HepG2 (cell line): ENCODE measurements around the gene IFNG. TPM values are rescaled to one million over a fixed set of nuclear protein-coding genes. Genes with fewer than 3 reads are reported as not detected.

Source experiments
- ATAC-seq: fragments of 200-7000 bp; cut with Tn5 transposase; 3 replicates; pipeline ENCODE4 v1.9.1; 2020; ENCODE audit warnings: mild to moderate bottlenecking, moderate library complexity
- BruUV-seq: library from RNA; stranded (reverse); fragments of 400-500 nt; replicated peaks from 2 replicates; lab custom pipeline; 2021; lab: Mats Ljungman, UMichigan
- CTCF ChIA-PET: fragments of 300-600 bp; formaldehyde crosslinking; extraction: SDS; loops from one replicate; lab custom pipeline; 2021; ENCODE audit warnings: low total read pairs, inconsistent platforms, low intra/inter-chr PET ratio; lab: Yijun Ruan, JAX
- POLR2A ChIA-PET: fragments of 350-600 bp; sonication (Branson Sonifier 250); formaldehyde crosslinking; loops from one replicate; lab custom pipeline; 2020; ENCODE audit warnings: antibody characterized with exemption, inconsistent platforms; lab: Yijun Ruan, JAX
- DNase-seq: peaks from one replicate; pipeline ENCODE4 v3.0.0-alpha.2; 2015; ENCODE audit warnings: low spot score
- FAIRE-seq: peaks from 3 replicates; lab custom pipeline; 2011; peaks lifted over from hg19 to GRCh38; lab: Jason Lieb, UNC
- H2AFZ ChIP-seq: one replicate; pipeline ENCODE4 v1.6.1; 2011; ENCODE audit warnings: low read length, inconsistent platforms
- H3K27ac ChIP-seq: fragments of 300-600 bp; 3 replicates; pipeline ENCODE4 v1.8.0; 2011; ENCODE audit warnings: mixed run types, mild to moderate bottlenecking, mixed read lengths, low read length, inconsistent platforms; ENCODE audit not compliant: insufficient read depth; ENCODE audit errors: extremely low read length
- H3K27me3 ChIP-seq, 2 experiments: fragments of 200-600 bp in 1 of 2; 2 replicates in 1 of 2; 3 replicates in 1 of 2; pipeline versions ENCODE4 v1.6.0 to v1.8.0; 2011; ENCODE audit warnings: low read length in 2 of 2, mild to moderate bottlenecking in 2 of 2, moderate library complexity in 2 of 2, inconsistent platforms in 1 of 2; ENCODE audit not compliant: insufficient read depth in 2 of 2, control insufficient read depth in 1 of 2
- H3K36me3 ChIP-seq, 2 experiments: fragments of 200-600 bp in 1 of 2; replicated peaks in 1 of 2; 2 replicates in 1 of 2; 3 replicates in 1 of 2; pipeline versions ENCODE4 v1.5.1 to v1.8.0; 2011; ENCODE audit warnings: low read length in 2 of 2, inconsistent platforms in 1 of 2; ENCODE audit not compliant: insufficient read depth in 2 of 2, control insufficient read depth in 1 of 2
- H3K4me1 ChIP-seq: 2 replicates; pipeline ENCODE4 v1.5.1; 2012; ENCODE audit warnings: low read length, inconsistent platforms; ENCODE audit not compliant: insufficient read depth
- H3K4me2 ChIP-seq: 2 replicates; pipeline ENCODE4 v1.6.0; 2011; ENCODE audit warnings: low read depth, low read length, inconsistent platforms
- H3K4me3 ChIP-seq, 3 experiments: fragments of 200-600 bp in 1 of 3; sonication (generic), shearing (Covaris generic) in 1 of 3; replicated peaks in 1 of 3; 2 replicates each; pipeline ENCODE4 v1.5.1; 2011 to 2016; ENCODE audit warnings: low read length in 3 of 3, inconsistent platforms in 2 of 3, low read depth in 2 of 3, mild to moderate bottlenecking in 2 of 3, control low read depth in 1 of 3, mixed read lengths in 1 of 3; ENCODE audit not compliant: insufficient read depth in 1 of 3
- H3K79me2 ChIP-seq: one replicate; pipeline ENCODE4 v1.6.1; 2011; ENCODE audit warnings: low read length, inconsistent platforms; ENCODE audit not compliant: insufficient read depth
- H3K9ac ChIP-seq: 2 replicates; pipeline ENCODE4 v1.6.0; 2011; ENCODE audit warnings: mild to moderate bottlenecking, low read depth, low read length, inconsistent platforms; ENCODE audit not compliant: insufficient read depth
- H3K9me3 ChIP-seq: 2 replicates; pipeline ENCODE4 v1.5.1; 2012; ENCODE audit warnings: mild to moderate bottlenecking, low read length
- H4K20me1 ChIP-seq: 2 replicates; pipeline ENCODE4 v1.6.0; 2011; ENCODE audit warnings: inconsistent platforms, mild to moderate bottlenecking, low read length, moderate library complexity; ENCODE audit not compliant: insufficient read depth
- ASH2L ChIP-seq: fragments of 300-600, 200-600 bp; sonication (generic); IDR thresholded peaks from 2 replicates; pipeline ENCODE4 v1.7.0; 2017; ENCODE audit warnings: low read depth, mild to moderate bottlenecking, moderate library complexity, mixed read lengths, low read length; ENCODE audit not compliant: insufficient read length
- ATF5 ChIP-seq: sonication (generic); formaldehyde crosslinking; IDR thresholded peaks from 2 replicates; pipeline ENCODE4 v1.4.0; 2020; ENCODE audit warnings: mild to moderate bottlenecking, low read depth, missing genetic modification reagents
- CBX2 ChIP-seq, 2 experiments: fragments of 200-600 bp in 1 of 2; sonication (generic); formaldehyde crosslinking in 1 of 2; IDR thresholded peaks; 2 replicates each; pipeline versions ENCODE4 v1.7.0 to v1.8.1; 2018 to 2022; ENCODE audit warnings: low read depth in 2 of 2, low read length in 1 of 2, mild to moderate bottlenecking in 1 of 2, missing genetic modification reagents in 1 of 2
- ETV6 ChIP-seq: sonication (generic); formaldehyde crosslinking; conservative IDR thresholded peaks from 2 replicates; pipeline ENCODE4 v1.4.0; 2020; ENCODE audit warnings: missing genetic modification reagents
- KLF11 ChIP-seq: IDR thresholded peaks from 2 replicates; pipeline ENCODE4 v1.6.1; 2016; ENCODE audit warnings: missing compliant biosample characterization
- KMT2A ChIP-seq: sonication (generic); formaldehyde crosslinking; IDR thresholded peaks from 2 replicates; pipeline ENCODE4 v1.4.0; 2020; ENCODE audit warnings: missing genetic modification reagents
- SIN3A ChIP-seq: IDR thresholded peaks from 2 replicates; pipeline ENCODE4 v1.6.1; 2011; ENCODE audit warnings: low read depth, mild to moderate bottlenecking, control low read depth, low read length, borderline replicate concordance
- TCF12 ChIP-seq, 2 experiments: fragments of 450-650 bp in 1 of 2; sonication (generic) in 1 of 2; formaldehyde crosslinking in 1 of 2; IDR thresholded peaks; 2 replicates each; pipeline versions ENCODE4 v1.6.1 to v1.8.0; 2017 to 2022; ENCODE audit warnings: antibody characterized with exemption in 1 of 2, mild to moderate bottlenecking in 1 of 2, missing genetic modification reagents in 1 of 2, moderate library complexity in 1 of 2
- ZBTB46 ChIP-seq: sonication (generic); formaldehyde crosslinking; IDR thresholded peaks from 2 replicates; pipeline ENCODE4 v1.4.0; 2020; ENCODE audit warnings: mild to moderate bottlenecking, missing genetic modification reagents, borderline replicate concordance
- ZNF430 ChIP-seq: sonication (generic); formaldehyde crosslinking; IDR thresholded peaks from 2 replicates; pipeline ENCODE4 v1.9.0; 2021; ENCODE audit warnings: mild to moderate bottlenecking, missing genetic modification reagents
- ZNF737 ChIP-seq: sonication (generic); formaldehyde crosslinking; IDR thresholded peaks from 2 replicates; pipeline ENCODE4 v1.5.0; 2020; ENCODE audit warnings: missing genetic modification reagents, mild to moderate bottlenecking, borderline replicate concordance
- ZNF766 ChIP-seq: sonication (generic); formaldehyde crosslinking; IDR thresholded peaks from 2 replicates; pipeline ENCODE4 v1.5.0; 2020; ENCODE audit warnings: missing genetic modification reagents, borderline replicate concordance
- ZNF841 ChIP-seq: sonication (generic); formaldehyde crosslinking; IDR thresholded peaks from 2 replicates; pipeline ENCODE4 v1.8.1; 2023; ENCODE audit warnings: missing genetic modification reagents, borderline replicate concordance
- WGBS: methylation state at CpG from one replicate; pipeline ENCODE4 v1.1.6; 2017; ENCODE audit warnings: low lambda C conversion rate; 5-methylcytosine and 5-hydroxymethylcytosine counted together
- in situ Hi-C: cut with HindIII; loops from 2 replicates; pipeline ENCODE4 v1.10.0; 2017; ENCODE audit warnings: low pct_unique_long_range_greater_than_20kb; ENCODE audit not compliant: extremely low pct_ligation_motif_present
- intact Hi-C: fragments of 100-400 bp; cut with micrococcal nuclease; formaldehyde crosslinking; loops from one replicate; pipeline ENCODE4 v1.10.0; 2022; ENCODE audit not compliant: unreplicated experiment
- polyA plus RNA-seq, 8 experiments: library from polyadenylated mRNA; depleted of rRNA in 3 of 8; stranded (reverse) in 7 of 8; unstranded in 1 of 8; fragments of >200 nt; fragmentation: Illumina TruSeq in 4 of 8; extraction: Trizol in 4 of 8; gene quantifications; 2 replicates each; pipeline versions ENCODE4 v1.2.1 to v1.2.3, GENCODE V29; 2011 to 2016; ENCODE audit warnings: low read depth in 4 of 8, missing spikeins in 1 of 8, mixed read lengths in 1 of 8; ENCODE audit not compliant: insufficient read depth in 1 of 8
- total RNA-seq, 5 experiments: library from RNA; depleted of rRNA; stranded (reverse); fragments of >200 nt; fragmentation: Illumina TruSeq; extraction: Trizol; gene quantifications; 2 replicates each; pipeline ENCODE4 v1.2.3, GENCODE V29; 2016; ENCODE audit warnings: low read depth in 1 of 5

IFNG gene
- total and polyA plus RNA-seq, 2 of the 13 experiments (the other 11 are each of a cell fraction or from before 2014, with no cell fraction given), result not detected

- POLR2A ChIA-PET, result no interaction called here
- no peaks in the 10 kb centered on the region for H3K4me1 ChIP-seq
- H3K27ac ChIP-seq, result no peak overlapping the region
- in situ Hi-C loops, result no loop called here
- no peaks in the 10 kb centered on the region for H3K9me3 ChIP-seq
- BruUV-seq, result no TSS peak
- no peaks in the 10 kb centered on the region for H3K36me3 ChIP-seq
- TF ChIP-seq ATF5 (CRISPR knock-in tag) (no peak), ZBTB46 (CRISPR knock-in tag) (no peak), ZNF430 (CRISPR knock-in tag) (no peak), CBX2 (IDR thresholded peaks at IDR 0.05; ENCODE audit: low read depth, low read length) (no peak), CBX2 (CRISPR knock-in tag; IDR thresholded peaks at IDR 0.05; ENCODE audit: low read depth) (no peak), TCF12 (IDR thresholded peaks at IDR 0.05) (no peak), TCF12 (CRISPR knock-in tag; IDR thresholded peaks at IDR 0.05) (no peak), ZNF766 (CRISPR knock-in tag) (no peak), ZNF737 (CRISPR knock-in tag) (no peak), ETV6 (CRISPR knock-in tag) (no peak), ASH2L (no peak), KMT2A (CRISPR knock-in tag) (no peak), ZNF841 (CRISPR knock-in tag) (no peak), KLF11 (no peak), SIN3A (no peak)
- TF ChIP-seq, all 625 proteins: peak for 0
- 1% methylated on average over 3 of the region's 3 CpGs for WGBS
- DNase-seq, result no peak
- FAIRE-seq, result no peak
- Histone ChIP-seq H3K4me3 (no peak overlapping the region), H4K20me1 (no peaks in the 10 kb centered on the region), H2AFZ (no peak overlapping the region), H3K9ac (no peak overlapping the region), H3K4me2 (no peak overlapping the region), H3K79me2 (no peaks in the 10 kb centered on the region), H3K27me3 (no peaks in the 10 kb centered on the region)
- CTCF ChIA-PET, result no interaction called here
- intact Hi-C loops, result no loop called here
- no peak for ATAC-seq
Observed at GRCh38 chr12:68135520-68135919, 24.0 kb downstream of the IFNG start.
